ENCODE measurements around the gene TOX2. TPM values are rescaled to one million over a fixed set of nuclear protein-coding genes. Genes with fewer than 3 reads are reported as not detected.

Gene TOX2
- total and polyA plus RNA-seq, 2 of the 8 experiments (the other 6 are each of a cell fraction or from before 2014, with no cell fraction given): 1.8 to 3.4 TPM

- TF ChIP-seq CHD7 (IDR thresholded peaks at IDR 0.05; ENCODE audit: insufficient replicate concordance, low read length) (no peak), SIRT6 (IDR thresholded peaks at IDR 0.05; ENCODE audit: low read length) (no peak), ATF3 (IDR thresholded peaks at IDR 0.05; ENCODE audit: insufficient read depth, low read depth, low read length) (no peak), RBBP5 (IDR thresholded peaks at IDR 0.05; ENCODE audit: borderline replicate concordance, low read depth, low read length) (no peak), TCF12 (IDR thresholded peaks at IDR 0.05; ENCODE audit: low read depth, low read length) (no peak), TEAD4 (IDR thresholded peaks at IDR 0.05; ENCODE audit: low read depth, low read length) (no peak), CBX8 (IDR thresholded peaks at IDR 0.05; ENCODE audit: borderline replicate concordance, low read depth, low read length) (no peak), YY1 (IDR thresholded peaks at IDR 0.05; ENCODE audit: low read depth, low read length) (no peak)
Observed at GRCh38 chr20:44102582-44102981, 187.9 kb downstream of the TOX2 start (continued).

All from H1 (cell line).